HCT116 (cell line): ENCODE results near the gene CERS2. TPM values are rescaled to one million over a fixed set of nuclear protein-coding genes. Genes with fewer than 3 reads are reported as not detected.

Experiments used
- ATAC-seq: fragments of 200-7000 bp; cut with Tn5 transposase; 2 replicates; pipeline ENCODE4 v1.9.1; 2020; ENCODE audit warnings: mild to moderate bottlenecking, moderate library complexity
- BruUV-seq: library from RNA; stranded (reverse); fragments of 400-500 nt; replicated peaks from 2 replicates; lab custom pipeline; 2021; lab: Mats Ljungman, UMichigan
- CTCF ChIA-PET: fragments of 300-600 bp; sonication (Branson Sonifier 250); formaldehyde crosslinking; loops from one replicate; lab custom pipeline; 2021; ENCODE audit warnings: antibody characterized with exemption; lab: Charles Lee
- POLR2A ChIA-PET: fragments of 300-600, 350-600 bp; sonication (Branson Sonifier 250); formaldehyde crosslinking; loops from one replicate; lab custom pipeline; 2021; ENCODE audit warnings: antibody characterized with exemption; lab: Charles Lee
- RAD21 ChIA-PET, 2 experiments: fragments of 300-600 bp; sonication (Branson Sonifier 250); formaldehyde crosslinking; loops; one replicate each; lab custom pipeline; 2023; ENCODE audit warnings: low total read pairs in 2 of 2; ENCODE audit not compliant: uncharacterized antibody in 2 of 2, unreplicated experiment in 2 of 2, low non-redundant PET in 1 of 2; lab: Charles Lee
- DNase-seq: peaks from one replicate; pipeline ENCODE4 v3.0.0-alpha.2; 2010; ENCODE audit warnings: low read depth, low spot score
- H2AFZ ChIP-seq: fragments of 200-600 bp; shearing (Covaris generic), sonication (generic); 2 replicates; pipeline ENCODE4 v1.6.1; 2017; ENCODE audit warnings: low read depth, mixed run types, mixed read lengths, antibody characterized with exemption, low read length; ENCODE audit not compliant: poor library complexity, severe bottlenecking
- H3K27ac ChIP-seq: 2 replicates; pipeline ENCODE4 v1.5.1; 2012; ENCODE audit warnings: low read depth, low read length
- H3K27me3 ChIP-seq: fragments of 200-600 bp; sonication (generic); 2 replicates; pipeline ENCODE4 v1.6.1; 2016; ENCODE audit warnings: mixed run types, low read length, mixed read lengths; ENCODE audit not compliant: insufficient read depth
- H3K36me3 ChIP-seq, 2 experiments: fragments of 200-500 bp in 1 of 2; fragments of 200-600 bp in 1 of 2; sonication (Bioruptor generic) in 1 of 2; sonication (generic) in 1 of 2; 2 replicates each; pipeline versions ENCODE4 v1.5.1 to v1.6.1; 2014 to 2016; ENCODE audit warnings: low read length in 2 of 2, inconsistent platforms in 1 of 2, mixed read lengths in 1 of 2, mixed run types in 1 of 2; ENCODE audit not compliant: insufficient read depth in 2 of 2, control insufficient read depth in 1 of 2
- H3K4me1 ChIP-seq, 2 experiments: fragments of 200-600 bp in 1 of 2; sonication (generic) in 1 of 2; 2 replicates each; pipeline versions ENCODE4 v1.5.1 to v1.6.1; 2012 to 2017; ENCODE audit warnings: low read length in 2 of 2, inconsistent platforms in 1 of 2, mild to moderate bottlenecking in 1 of 2, mixed read lengths in 1 of 2, mixed run types in 1 of 2, moderate library complexity in 1 of 2; ENCODE audit not compliant: insufficient read depth in 2 of 2, control insufficient read depth in 1 of 2
- H3K4me2 ChIP-seq: fragments of 200-600 bp; sonication (generic); 2 replicates; pipeline ENCODE4 v1.6.1; 2017; ENCODE audit warnings: mixed run types, low read length, mixed read lengths
- H3K4me3 ChIP-seq, 2 experiments: fragments of 200-600 bp in 1 of 2; sonication (generic) in 1 of 2; replicated peaks in 1 of 2; 2 replicates each; pipeline ENCODE4 v1.5.1; 2011 to 2016; ENCODE audit warnings: low read length in 2 of 2, control low read depth in 1 of 2, low read depth in 1 of 2, mild to moderate bottlenecking in 1 of 2, mixed read lengths in 1 of 2, mixed run types in 1 of 2
- H3K79me2 ChIP-seq: fragments of 200-600 bp; sonication (generic); 2 replicates; pipeline ENCODE4 v1.6.1; 2017; ENCODE audit warnings: mild to moderate bottlenecking, mixed run types, low read length, moderate library complexity, mixed read lengths; ENCODE audit not compliant: insufficient read depth
- H3K9ac ChIP-seq: fragments of 200-600 bp; sonication (generic); 2 replicates; pipeline ENCODE4 v1.6.1; 2016; ENCODE audit warnings: low read length, mixed read lengths
- H3K9me2 ChIP-seq: fragments of 200-600 bp; sonication (generic), shearing (Covaris generic); 2 replicates; pipeline ENCODE4 v1.6.1; 2017; ENCODE audit warnings: mixed run types, mild to moderate bottlenecking, moderate library complexity; ENCODE audit not compliant: insufficient read depth
- H3K9me3 ChIP-seq, 2 experiments: fragments of 200-500 bp in 1 of 2; fragments of 200-600 bp in 1 of 2; sonication (Bioruptor generic) in 1 of 2; sonication (generic) in 1 of 2; 2 replicates each; pipeline ENCODE4 v1.6.1; 2014 to 2017; ENCODE audit warnings: low read length in 2 of 2, mixed read lengths in 2 of 2, inconsistent platforms in 1 of 2, low read depth in 1 of 2, mild to moderate bottlenecking in 1 of 2, mixed run types in 1 of 2, moderate library complexity in 1 of 2; ENCODE audit not compliant: control insufficient read depth in 1 of 2, insufficient read depth in 1 of 2
- H4K20me1 ChIP-seq: fragments of 200-600 bp; sonication (generic), shearing (Covaris generic); 2 replicates; pipeline ENCODE4 v1.6.1; 2017; ENCODE audit warnings: mixed run types, mild to moderate bottlenecking, moderate library complexity; ENCODE audit not compliant: insufficient read depth
- CEBPB ChIP-seq: IDR thresholded peaks from 2 replicates; pipeline ENCODE4 v1.6.1; 2012; ENCODE audit warnings: low read depth
- ELF1 ChIP-seq: IDR thresholded peaks from 2 replicates; pipeline ENCODE4 v1.6.1; 2012; ENCODE audit warnings: low read depth, borderline replicate concordance
- FOSL1 ChIP-seq: IDR thresholded peaks from 2 replicates; pipeline ENCODE4 v1.6.1; 2012; ENCODE audit warnings: low read depth
- POLR2AphosphoS5 ChIP-seq: IDR thresholded peaks from 2 replicates; pipeline ENCODE4 v1.6.1; 2011; ENCODE audit warnings: mild to moderate bottlenecking, low read depth, low read length, moderate library complexity
- SIN3A ChIP-seq: IDR thresholded peaks from 2 replicates; pipeline ENCODE4 v1.6.1; 2012; ENCODE audit warnings: low read depth
- TCF7L2 ChIP-seq: IDR thresholded peaks from 2 replicates; pipeline ENCODE4 v1.7.0; 2011; ENCODE audit warnings: borderline replicate concordance, inconsistent platforms; ENCODE audit not compliant: insufficient read depth, insufficient read length; ENCODE audit errors: extremely low read depth
- YY1 ChIP-seq: IDR thresholded peaks from 2 replicates; pipeline ENCODE4 v1.6.1; 2011; ENCODE audit warnings: low read length, low read depth, moderate library complexity, mild to moderate bottlenecking; ENCODE audit not compliant: insufficient replicate concordance; ENCODE audit errors: extremely low read depth
- intact Hi-C: fragments of 100-400 bp; cut with micrococcal nuclease; formaldehyde crosslinking; loops from 2 replicates; pipeline ENCODE4 v1.10.0; 2022
- total RNA-seq: library from RNA; stranded (reverse); gene quantifications from one replicate; pipeline ENCODE4 v1.2.1, GENCODE V29; 2021; ENCODE audit not compliant: unreplicated experiment
- TF ChIP-seq, protein P1 (sequence below), 3 experiments: fragments of 200-600 bp in 1 of 3; sonication (generic) in 1 of 3; IDR thresholded peaks in 2 of 3; conservative IDR thresholded peaks in 1 of 3; 2 replicates each; pipeline ENCODE4 v1.5.1; 2012 to 2017; ENCODE audit warnings: low read depth in 2 of 3, low read length in 2 of 3, antibody characterized with exemption in 1 of 3, borderline replicate concordance in 1 of 3, control low read depth in 1 of 3, mild to moderate bottlenecking in 1 of 3, mixed read lengths in 1 of 3, mixed run types in 1 of 3, moderate library complexity in 1 of 3; ENCODE audit not compliant: insufficient read depth in 1 of 3

The CERS2 gene
- total RNA-seq, 1 experiment from 2014 or later = 218 TPM

DNA sequence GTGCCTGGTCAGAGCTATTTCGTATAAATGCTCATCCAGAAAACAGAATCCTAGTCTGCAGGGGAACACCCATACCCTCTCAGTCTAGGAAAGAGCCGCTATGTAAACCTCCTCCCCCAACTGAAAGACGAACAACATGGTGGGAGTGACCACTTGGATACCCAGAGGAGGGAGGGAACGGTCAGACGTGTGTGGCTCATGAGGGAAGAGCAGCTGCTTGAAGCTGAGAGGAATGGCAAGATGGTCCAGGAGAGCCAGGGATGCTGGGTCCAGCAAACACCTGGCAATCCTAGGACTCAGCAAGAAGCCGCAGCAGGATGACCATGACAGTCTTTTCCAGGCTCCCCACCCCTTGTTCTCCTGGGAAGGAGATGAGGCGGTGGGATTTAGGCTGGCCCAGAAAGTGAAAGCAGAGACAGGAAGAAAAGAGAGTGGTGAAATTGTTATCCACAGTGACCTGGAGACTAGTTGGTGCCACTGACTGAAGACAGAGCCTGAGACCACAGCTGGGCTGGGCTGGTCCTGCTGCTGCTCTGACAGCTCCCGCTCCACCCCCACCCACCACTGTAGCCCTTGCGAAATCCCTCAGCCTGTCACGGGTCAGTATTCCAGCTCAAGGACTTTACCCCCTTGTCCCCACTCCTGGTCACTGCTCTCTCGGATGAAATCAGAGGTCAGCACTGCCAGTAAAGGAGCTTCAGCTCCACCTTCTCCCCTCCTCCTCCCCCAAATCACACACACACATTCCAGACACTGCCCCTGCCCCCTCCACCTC is 3.6 kb downstream of the CERS2 start:
- no TSS peak for BruUV-seq

More for the DNA sequence above, 3.6 kb downstream of the CERS2 start:
- no peak overlapping the region for H2AFZ ChIP-seq
- no peaks in the 10 kb centered on the region for H3K27me3 ChIP-seq
- 0 out of 2 replicates have a peak overlapping the region, but pooled peaks have one; percentile 2 for H3K27ac ChIP-seq
- H3K36me3 ChIP-seq = peaks cover 13 to 32% of the 10 kb centered on the region in 2 experiments
- TF ChIP-seq TCF7L2 (no peak), YY1 (no peak), POLR2AphosphoS5 (no peak), ELF1 (no peak), FOSL1 (no peak), SIN3A (no peak), CEBPB (no peak)
- TF ChIP-seq, protein P1, sequence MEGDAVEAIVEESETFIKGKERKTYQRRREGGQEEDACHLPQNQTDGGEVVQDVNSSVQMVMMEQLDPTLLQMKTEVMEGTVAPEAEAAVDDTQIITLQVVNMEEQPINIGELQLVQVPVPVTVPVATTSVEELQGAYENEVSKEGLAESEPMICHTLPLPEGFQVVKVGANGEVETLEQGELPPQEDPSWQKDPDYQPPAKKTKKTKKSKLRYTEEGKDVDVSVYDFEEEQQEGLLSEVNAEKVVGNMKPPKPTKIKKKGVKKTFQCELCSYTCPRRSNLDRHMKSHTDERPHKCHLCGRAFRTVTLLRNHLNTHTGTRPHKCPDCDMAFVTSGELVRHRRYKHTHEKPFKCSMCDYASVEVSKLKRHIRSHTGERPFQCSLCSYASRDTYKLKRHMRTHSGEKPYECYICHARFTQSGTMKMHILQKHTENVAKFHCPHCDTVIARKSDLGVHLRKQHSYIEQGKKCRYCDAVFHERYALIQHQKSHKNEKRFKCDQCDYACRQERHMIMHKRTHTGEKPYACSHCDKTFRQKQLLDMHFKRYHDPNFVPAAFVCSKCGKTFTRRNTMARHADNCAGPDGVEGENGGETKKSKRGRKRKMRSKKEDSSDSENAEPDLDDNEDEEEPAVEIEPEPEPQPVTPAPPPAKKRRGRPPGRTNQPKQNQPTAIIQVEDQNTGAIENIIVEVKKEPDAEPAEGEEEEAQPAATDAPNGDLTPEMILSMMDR (IDR thresholded peaks at IDR 0.05 in 2 of 3, conservative IDR thresholded peaks at IDR 0.05 in 1 of 3; ENCODE audit: borderline replicate concordance in 1 of 3, insufficient read depth in 1 of 3, low read depth in 2 of 3, low read length in 2 of 3) = no peak
- no peaks in the 10 kb centered on the region for H3K9me2 ChIP-seq
- RAD21 ChIA-PET = no interaction called here
- peaks cover 63% of the 10 kb centered on the region for H3K79me2 ChIP-seq
- intact Hi-C loops = no loop called here
- CTCF ChIA-PET = interaction anchor here (1.9 kb wide), 1 partner anchor 10 kb away, joined by 4 read pairs; no protein-coding TSS in a partner anchor
- POLR2A ChIA-PET = interaction anchor here (1.7 kb wide), 1 partner anchor 391 kb away, joined by 5 read pairs; the partner anchor contains the start of gene MCL1
- no peak overlapping the region for H3K4me3 ChIP-seq
- H3K9me3 ChIP-seq = no peaks in the 10 kb centered on the region
- H3K9ac ChIP-seq = no peak overlapping the region
- peaks cover 27 to 39% of the 10 kb centered on the region in 2 experiments for H3K4me1 ChIP-seq
- ATAC-seq = no peak
- 0 out of 2 replicates have a peak, but pooled peaks cover 4% of the 10 kb centered on the region for H4K20me1 ChIP-seq
- no peak overlapping the region for H3K4me2 ChIP-seq
- no peak for DNase-seq
